WTC11 (cell line): ENCODE data around the gene VPS33B.

Experiments
- ATF1 ChIP-seq: sonication (generic); formaldehyde crosslinking; IDR thresholded peaks from 2 replicates; pipeline ENCODE4 v1.8.1; 2023; ENCODE audit warnings: mild to moderate bottlenecking, moderate library complexity, missing genetic modification reagents
- CREM ChIP-seq: sonication (generic); formaldehyde crosslinking; IDR thresholded peaks from 2 replicates; pipeline ENCODE4 v1.8.1; 2022; ENCODE audit warnings: mild to moderate bottlenecking, missing genetic modification reagents, moderate library complexity
- FOXK1 ChIP-seq: sonication (generic); formaldehyde crosslinking; IDR thresholded peaks from 2 replicates; pipeline ENCODE4 v1.8.0; 2022; ENCODE audit warnings: mild to moderate bottlenecking, moderate library complexity, missing genetic modification reagents
- GRHL2 ChIP-seq: fragments of 250-450 bp; sonication (Bioruptor Pico); IDR thresholded peaks from 2 replicates; pipeline ENCODE4 v1.8.0; 2022; ENCODE audit warnings: mild to moderate bottlenecking, moderate library complexity; ENCODE audit not compliant: insufficient replicate concordance, severe bottlenecking
- JUN ChIP-seq: sonication (generic); formaldehyde crosslinking; IDR thresholded peaks from 2 replicates; pipeline ENCODE4 v1.8.0; 2023; ENCODE audit warnings: mild to moderate bottlenecking, missing genetic modification reagents
- NR1H2 ChIP-seq: sonication (generic); formaldehyde crosslinking; IDR thresholded peaks from 2 replicates; pipeline ENCODE4 v1.9.0; 2021; ENCODE audit warnings: mild to moderate bottlenecking, moderate library complexity, missing genetic modification reagents
- SP1 ChIP-seq: sonication (generic); formaldehyde crosslinking; conservative IDR thresholded peaks from 2 replicates; pipeline ENCODE4 v1.8.1; 2022; ENCODE audit warnings: missing genetic modification reagents
- TEAD4 ChIP-seq: sonication (generic); formaldehyde crosslinking; IDR thresholded peaks from 2 replicates; pipeline ENCODE4 v1.8.0; 2022; ENCODE audit warnings: mild to moderate bottlenecking, missing genetic modification reagents
- TP53 ChIP-seq: sonication (generic); formaldehyde crosslinking; IDR thresholded peaks from 2 replicates; pipeline ENCODE4 v1.8.1; 2023; ENCODE audit warnings: mild to moderate bottlenecking, missing genetic modification reagents
- TF ChIP-seq, protein P1 (sequence below): sonication (generic); formaldehyde crosslinking; IDR thresholded peaks from 2 replicates; pipeline ENCODE4 v1.8.1; 2023; ENCODE audit warnings: mild to moderate bottlenecking, missing genetic modification reagents, moderate library complexity
- TF ChIP-seq, protein P2 (sequence below): sonication (generic); formaldehyde crosslinking; IDR thresholded peaks from 2 replicates; pipeline ENCODE4 v1.8.1; 2023; ENCODE audit warnings: mild to moderate bottlenecking, missing genetic modification reagents
- TF ChIP-seq, protein P3 (sequence below): fragments of 200-600 bp; IDR thresholded peaks from 2 replicates; pipeline ENCODE4 v1.8.0; 2022; ENCODE audit warnings: antibody characterized with exemption
- TF ChIP-seq, protein P4 (sequence below): sonication (generic); formaldehyde crosslinking; IDR thresholded peaks from 2 replicates; pipeline ENCODE4 v1.8.1; 2022; ENCODE audit warnings: missing genetic modification reagents, borderline replicate concordance

DNA sequence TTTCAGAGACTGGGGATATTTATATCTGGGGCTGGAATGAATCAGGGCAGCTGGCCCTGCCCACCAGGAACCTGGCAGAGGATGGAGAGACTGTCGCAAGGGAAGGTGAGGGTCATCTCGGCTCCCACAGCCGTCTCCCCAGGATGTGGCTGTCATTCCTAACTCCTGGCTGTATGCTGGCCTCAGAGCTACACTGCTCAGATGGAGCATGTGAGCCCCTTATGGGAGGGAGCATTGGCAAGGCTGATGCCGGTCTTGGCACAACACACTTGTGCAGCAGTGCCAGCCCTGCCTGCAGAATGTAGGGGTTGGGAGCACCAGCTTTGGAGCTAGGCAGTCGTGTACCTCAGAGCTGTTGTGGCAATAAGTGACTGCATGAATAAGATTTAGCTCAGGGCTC is 62.5 kb downstream of the VPS33B start:
- TF ChIP-seq TP53 (CRISPR knock-in tag) (no peak), SP1 (CRISPR knock-in tag) (no peak), JUN (CRISPR knock-in tag) (no peak), TEAD4 (CRISPR knock-in tag) (no peak), NR1H2 (CRISPR knock-in tag) (no peak), CREM (CRISPR knock-in tag) (no peak), GRHL2 (CRISPR knock-in tag) (no peak), ATF1 (CRISPR knock-in tag) (no peak), FOXK1 (no peak)
- TF ChIP-seq, protein P1, sequence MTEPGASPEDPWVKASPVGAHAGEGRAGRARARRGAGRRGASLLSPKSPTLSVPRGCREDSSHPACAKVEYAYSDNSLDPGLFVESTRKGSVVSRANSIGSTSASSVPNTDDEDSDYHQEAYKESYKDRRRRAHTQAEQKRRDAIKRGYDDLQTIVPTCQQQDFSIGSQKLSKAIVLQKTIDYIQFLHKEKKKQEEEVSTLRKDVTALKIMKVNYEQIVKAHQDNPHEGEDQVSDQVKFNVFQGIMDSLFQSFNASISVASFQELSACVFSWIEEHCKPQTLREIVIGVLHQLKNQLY, result no peak
- TF ChIP-seq, protein P2, sequence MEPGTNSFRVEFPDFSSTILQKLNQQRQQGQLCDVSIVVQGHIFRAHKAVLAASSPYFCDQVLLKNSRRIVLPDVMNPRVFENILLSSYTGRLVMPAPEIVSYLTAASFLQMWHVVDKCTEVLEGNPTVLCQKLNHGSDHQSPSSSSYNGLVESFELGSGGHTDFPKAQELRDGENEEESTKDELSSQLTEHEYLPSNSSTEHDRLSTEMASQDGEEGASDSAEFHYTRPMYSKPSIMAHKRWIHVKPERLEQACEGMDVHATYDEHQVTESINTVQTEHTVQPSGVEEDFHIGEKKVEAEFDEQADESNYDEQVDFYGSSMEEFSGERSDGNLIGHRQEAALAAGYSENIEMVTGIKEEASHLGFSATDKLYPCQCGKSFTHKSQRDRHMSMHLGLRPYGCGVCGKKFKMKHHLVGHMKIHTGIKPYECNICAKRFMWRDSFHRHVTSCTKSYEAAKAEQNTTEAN (CRISPR knock-in tag), result no peak
- TF ChIP-seq, protein P3, sequence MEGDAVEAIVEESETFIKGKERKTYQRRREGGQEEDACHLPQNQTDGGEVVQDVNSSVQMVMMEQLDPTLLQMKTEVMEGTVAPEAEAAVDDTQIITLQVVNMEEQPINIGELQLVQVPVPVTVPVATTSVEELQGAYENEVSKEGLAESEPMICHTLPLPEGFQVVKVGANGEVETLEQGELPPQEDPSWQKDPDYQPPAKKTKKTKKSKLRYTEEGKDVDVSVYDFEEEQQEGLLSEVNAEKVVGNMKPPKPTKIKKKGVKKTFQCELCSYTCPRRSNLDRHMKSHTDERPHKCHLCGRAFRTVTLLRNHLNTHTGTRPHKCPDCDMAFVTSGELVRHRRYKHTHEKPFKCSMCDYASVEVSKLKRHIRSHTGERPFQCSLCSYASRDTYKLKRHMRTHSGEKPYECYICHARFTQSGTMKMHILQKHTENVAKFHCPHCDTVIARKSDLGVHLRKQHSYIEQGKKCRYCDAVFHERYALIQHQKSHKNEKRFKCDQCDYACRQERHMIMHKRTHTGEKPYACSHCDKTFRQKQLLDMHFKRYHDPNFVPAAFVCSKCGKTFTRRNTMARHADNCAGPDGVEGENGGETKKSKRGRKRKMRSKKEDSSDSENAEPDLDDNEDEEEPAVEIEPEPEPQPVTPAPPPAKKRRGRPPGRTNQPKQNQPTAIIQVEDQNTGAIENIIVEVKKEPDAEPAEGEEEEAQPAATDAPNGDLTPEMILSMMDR, result no peak
- TF ChIP-seq, protein P4, sequence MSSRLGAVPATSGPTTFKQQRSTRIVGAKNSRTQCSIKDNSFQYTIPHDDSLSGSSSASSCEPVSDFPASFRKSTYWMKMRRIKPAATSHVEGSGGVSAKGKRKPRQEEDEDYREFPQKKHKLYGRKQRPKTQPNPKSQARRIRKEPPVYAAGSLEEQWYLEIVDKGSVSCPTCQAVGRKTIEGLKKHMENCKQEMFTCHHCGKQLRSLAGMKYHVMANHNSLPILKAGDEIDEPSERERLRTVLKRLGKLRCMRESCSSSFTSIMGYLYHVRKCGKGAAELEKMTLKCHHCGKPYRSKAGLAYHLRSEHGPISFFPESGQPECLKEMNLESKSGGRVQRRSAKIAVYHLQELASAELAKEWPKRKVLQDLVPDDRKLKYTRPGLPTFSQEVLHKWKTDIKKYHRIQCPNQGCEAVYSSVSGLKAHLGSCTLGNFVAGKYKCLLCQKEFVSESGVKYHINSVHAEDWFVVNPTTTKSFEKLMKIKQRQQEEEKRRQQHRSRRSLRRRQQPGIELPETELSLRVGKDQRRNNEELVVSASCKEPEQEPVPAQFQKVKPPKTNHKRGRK, result no peak
